ENCODE data around the gene PROSER3. TPM values are rescaled to one million over a fixed set of nuclear protein-coding genes. Genes with fewer than 3 reads are reported as not detected.

The PROSER3 gene
- total and polyA plus RNA-seq, 2 experiments from 2014 or later, result 21.8 to 28.0 TPM

GRCh38 chr19:35738021-35738886, 19.7 kb upstream of the PROSER3 start:
- H3K36me3 Mint-ChIP-seq (ENCODE audit: low read depth), result peaks cover 53% of the 10 kb centered on the region
- H3F3A ChIP-seq (replicated peaks; ENCODE audit: low read depth), result peaks cover 10% of the 10 kb centered on the region
- H3K79me2 ChIP-seq (replicated peaks; ENCODE audit: insufficient read depth), result no peaks in the 10 kb centered on the region
- TF ChIP-seq ZNF462 (CRISPR knock-in tag; IDR thresholded peaks at IDR 0.05) (no peak), ZNF331 (CRISPR knock-in tag; IDR thresholded peaks at IDR 0.05; ENCODE audit: low read depth) (no peak), POLR2AphosphoS5 (IDR thresholded peaks at IDR 0.05; ENCODE audit: low read depth) (no peak), EZH2 (IDR thresholded peaks at IDR 0.05; ENCODE audit: low read depth, unreplicated experiment) (no peak), CTCF (conservative IDR thresholded peaks at IDR 0.05; ENCODE audit: low read depth in 2 of 2) (no peak), ZNF114 (CRISPR knock-in tag; IDR thresholded peaks at IDR 0.05) (no peak), CREB1 (CRISPR knock-in tag; IDR thresholded peaks at IDR 0.05; ENCODE audit: low read depth) (no peak), EZH2phosphoT487 (IDR thresholded peaks at IDR 0.05; ENCODE audit: unreplicated experiment) (no peak), ETS1 (IDR thresholded peaks at IDR 0.05) (no peak), STAT1 (IDR thresholded peaks at IDR 0.05; ENCODE audit: unreplicated experiment) (no peak)
- H2AFZ ChIP-seq, result no peak overlapping the region
- H3K9me3 Mint-ChIP-seq, result no peaks in the 10 kb centered on the region; the same call in 2 of the 3 replicates
- ATAC-seq (no peak), DNase-seq (ENCODE audit: low spot score) (no peak)
- H3K27ac Mint-ChIP-seq, result no peak overlapping the region
- H3K4me3 ChIP-seq, result no peak overlapping the region
- peaks cover 5% of the 10 kb centered on the region for H3K4me1 Mint-ChIP-seq
- no peaks in the 10 kb centered on the region; the same call in 1 of the 2 replicates for H4K20me1 ChIP-seq (replicated peaks; ENCODE audit: insufficient read depth)
- H3K4me3 Mint-ChIP-seq, result no peak overlapping the region; the same call in 2 of the 3 replicates
- peaks cover 6% of the 10 kb centered on the region for H3K27me3 Mint-ChIP-seq (ENCODE audit: insufficient read depth, low read depth, poor library complexity)
- H3K27me3 ChIP-seq (ENCODE audit: insufficient read depth), result no peaks in the 10 kb centered on the region
- H3K27ac ChIP-seq (ENCODE audit: low read depth), result no peak overlapping the region
- H3K4me2 ChIP-seq, result no peak overlapping the region
- H3K9me2 ChIP-seq (ENCODE audit: insufficient read depth), result no peaks in the 10 kb centered on the region
- H3K4me1 ChIP-seq (ENCODE audit: insufficient read depth), result peaks cover 4% of the 10 kb centered on the region; the same call in 1 of the 2 replicates
- H3K36me3 ChIP-seq (ENCODE audit: insufficient read depth), result peaks cover 4% of the 10 kb centered on the region; the same call in 1 of the 2 replicates

All from GM23338 (cell line).